Measurements from ENCODE around the gene MAPRE3.
"Not testable (repeated sequence)": the region's sequence is repeated elsewhere in the genome, so short reads cannot be mapped to it uniquely, and the experiment has no call there.

MAPRE3 gene

GRCh38 chr2:27073782-27074181 is 103.3 kb downstream of the MAPRE3 start:
- DNase-seq: no peak

- DNase-seq: no peak
Observed at GRCh38 chr2:27074738-27075565, 104.5 kb downstream of the MAPRE3 start.

- DNase-seq: not testable (repeated sequence)
Observed at GRCh38 chr2:27075566-27075871, 105.1 kb downstream of the MAPRE3 start.

- DNase-seq: no peak
Observed at GRCh38 chr2:27076323-27076722, 105.9 kb downstream of the MAPRE3 start.

Measured in NCI-H187 treated with DMSO at 0.1 percent for 48 hours (cell line).